ENCODE results near the gene ZNF787.
"Not testable (repeated sequence)": the region's sequence is repeated elsewhere in the genome, so short reads cannot be mapped to it uniquely, and the experiment has no call there.

ZNF787 gene

DNA sequence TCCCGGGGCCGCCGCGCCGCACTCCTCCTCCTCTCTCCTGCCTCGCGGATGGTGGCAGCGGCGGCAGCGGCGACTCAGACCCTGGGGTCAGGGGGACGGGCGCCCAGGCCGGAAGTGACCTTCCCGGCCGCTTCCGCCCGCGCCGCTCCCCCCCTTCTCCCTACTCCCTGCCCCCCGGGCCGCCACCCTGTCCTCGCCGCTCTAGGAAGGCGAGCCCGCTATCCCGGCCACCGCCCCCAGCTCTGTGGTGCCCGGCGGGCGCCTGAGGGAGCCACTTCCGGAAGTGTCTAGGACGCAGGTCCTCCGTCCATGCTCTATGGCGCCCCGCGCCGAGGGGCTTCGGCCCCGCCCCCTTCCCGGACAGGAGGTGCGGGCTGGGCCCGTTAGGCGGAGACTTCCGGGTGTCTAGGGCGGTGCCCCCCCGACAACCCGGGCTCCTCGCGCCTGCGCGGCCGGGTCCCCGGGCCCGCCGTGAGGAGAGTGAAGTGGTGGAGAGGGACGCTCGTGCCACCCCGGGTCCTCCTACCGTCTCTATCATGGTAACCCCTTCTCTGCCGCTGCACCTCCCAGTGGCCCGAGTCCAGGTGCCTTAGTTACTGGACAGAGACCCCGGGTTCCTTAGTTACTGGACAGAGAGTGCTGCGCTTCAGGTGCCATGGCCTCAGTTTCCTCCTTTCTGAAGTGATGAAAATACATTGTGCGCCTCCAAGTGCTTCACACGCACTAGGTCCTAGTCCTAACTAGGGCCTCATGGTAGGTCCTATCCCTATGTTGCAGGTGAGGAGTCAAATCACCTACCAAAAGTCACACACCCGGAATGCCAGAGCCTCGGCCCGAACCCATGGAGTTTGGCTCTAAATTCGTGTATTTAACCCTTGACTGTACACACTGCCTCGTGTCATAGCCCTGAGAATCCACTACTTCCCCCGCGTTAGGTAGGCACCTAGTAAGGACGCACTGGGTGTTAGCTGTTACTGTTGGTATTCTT is at the start of gene ZNF787:
Gene ZNF787, minus strand, starts transcription at position 116 of the 988 bp plus-strand sequence. CDS start 18,078 bp downstream, outside the sequence.
- in situ Hi-C loops (cut with MboI; ENCODE audit: low sequenced_read_pairs) = no loop called here

DNA sequence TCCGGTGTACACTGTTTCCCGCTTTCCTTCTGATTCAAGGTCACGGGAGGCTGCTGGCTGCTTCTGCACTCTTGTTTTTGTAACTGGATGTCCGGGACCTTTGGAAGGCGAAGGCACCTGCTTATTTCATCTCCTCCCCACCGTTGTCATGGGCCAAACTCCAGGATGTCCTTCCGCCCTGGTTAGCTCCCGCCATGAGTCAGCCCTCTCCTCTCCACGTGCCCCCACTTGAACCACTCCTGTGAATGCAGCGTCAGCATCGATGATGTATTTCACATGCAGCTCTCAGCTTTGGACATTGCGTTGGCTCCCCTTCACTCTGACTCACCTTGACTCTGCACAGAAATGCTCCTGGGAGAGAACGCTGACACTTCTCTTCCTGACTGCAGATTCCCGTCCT is 49.2 kb upstream of the ZNF787 start:
- in situ Hi-C loops (cut with MboI; ENCODE audit: low sequenced_read_pairs) = no loop called here

DNA sequence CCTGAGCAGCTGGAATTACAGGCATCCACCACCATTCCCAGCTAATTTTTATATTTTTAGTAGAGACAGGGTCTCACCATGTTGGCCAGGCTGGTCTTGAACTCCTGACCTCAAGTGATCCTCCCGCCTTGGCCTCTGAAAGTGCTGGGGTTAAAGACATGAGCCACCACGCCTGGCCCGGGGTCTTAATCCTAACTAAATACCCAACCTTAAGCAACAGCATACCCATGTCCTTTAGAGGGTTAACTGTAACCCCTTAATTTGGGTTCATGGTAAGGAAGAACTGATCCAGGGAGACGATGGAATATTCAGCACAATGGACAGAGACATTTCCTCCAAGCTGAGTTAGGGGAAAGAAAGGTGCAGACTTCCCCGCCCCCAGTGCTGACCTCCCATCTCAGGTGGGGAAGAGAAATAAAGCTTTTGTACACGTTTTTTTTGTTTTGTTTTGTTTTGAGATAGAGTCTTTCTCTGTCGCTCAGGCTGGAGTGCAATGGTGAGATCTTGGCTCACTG is 46.0 kb upstream of the ZNF787 start:
- in situ Hi-C loops (cut with MboI; ENCODE audit: low sequenced_read_pairs) = no loop called here

DNA sequence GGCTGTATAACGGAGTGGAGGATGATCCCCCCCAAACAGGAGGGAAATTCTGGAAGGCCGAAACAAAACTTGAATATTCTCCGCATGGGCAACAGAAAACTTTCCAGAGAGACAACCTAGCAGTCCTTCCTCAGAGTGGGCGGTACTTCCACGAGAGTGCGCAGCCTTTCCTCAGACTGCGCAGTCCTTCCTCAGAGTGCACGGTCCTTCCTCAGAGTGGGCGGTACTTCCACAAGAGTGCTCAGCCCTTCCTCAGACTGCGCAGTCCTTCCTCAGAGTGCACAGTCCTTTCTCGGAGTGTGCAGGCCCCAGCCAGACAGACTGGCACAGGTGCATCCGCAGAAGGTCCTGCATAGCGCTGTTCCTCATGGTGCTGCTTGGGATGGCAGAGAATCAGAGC is 42.0 kb upstream of the ZNF787 start:
- in situ Hi-C loops (cut with MboI; ENCODE audit: low sequenced_read_pairs) = no loop called here

DNA sequence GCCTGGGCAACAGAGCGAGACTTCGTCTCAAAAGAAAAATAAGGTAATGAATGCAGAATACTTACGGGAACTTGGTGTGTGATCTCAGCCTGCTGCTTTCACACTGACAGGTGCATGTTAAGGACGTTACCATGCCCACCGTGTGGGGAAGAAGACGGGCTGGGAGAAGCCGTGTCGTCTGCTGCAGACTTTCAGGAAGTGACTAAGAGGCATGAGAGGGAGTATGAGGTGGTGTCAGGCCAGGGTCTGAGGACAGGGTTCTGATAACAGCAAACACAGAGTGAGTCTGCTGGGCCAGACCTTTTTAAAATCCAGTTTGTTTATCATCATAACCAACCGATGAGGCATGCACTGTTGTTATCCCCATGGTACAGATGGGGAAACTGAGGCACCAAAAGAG is 41.2 kb upstream of the ZNF787 start:
- in situ Hi-C loops (cut with MboI; ENCODE audit: low sequenced_read_pairs) = no loop called here

DNA sequence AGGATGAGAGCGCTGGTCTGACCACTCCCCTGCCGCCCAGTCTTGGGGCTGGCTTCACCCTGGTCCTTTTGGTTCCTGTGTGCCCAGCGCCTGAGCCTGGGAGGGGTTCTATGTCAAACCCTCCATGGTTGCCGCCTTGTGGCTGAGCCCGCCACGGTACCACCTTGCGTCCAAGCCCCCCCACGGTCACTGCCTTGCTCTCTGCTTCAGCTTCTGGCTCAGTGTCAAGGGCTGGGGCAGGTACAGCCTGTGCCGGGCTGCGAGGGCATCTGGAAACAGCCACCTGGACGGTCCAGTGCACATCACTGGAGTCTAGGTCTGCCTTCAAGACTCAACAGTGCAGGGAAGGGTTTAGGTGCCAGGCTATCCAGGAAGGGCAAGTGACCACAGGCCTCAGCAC is 40.4 kb upstream of the ZNF787 start:
- in situ Hi-C loops (cut with MboI; ENCODE audit: low sequenced_read_pairs) = no loop called here

DNA sequence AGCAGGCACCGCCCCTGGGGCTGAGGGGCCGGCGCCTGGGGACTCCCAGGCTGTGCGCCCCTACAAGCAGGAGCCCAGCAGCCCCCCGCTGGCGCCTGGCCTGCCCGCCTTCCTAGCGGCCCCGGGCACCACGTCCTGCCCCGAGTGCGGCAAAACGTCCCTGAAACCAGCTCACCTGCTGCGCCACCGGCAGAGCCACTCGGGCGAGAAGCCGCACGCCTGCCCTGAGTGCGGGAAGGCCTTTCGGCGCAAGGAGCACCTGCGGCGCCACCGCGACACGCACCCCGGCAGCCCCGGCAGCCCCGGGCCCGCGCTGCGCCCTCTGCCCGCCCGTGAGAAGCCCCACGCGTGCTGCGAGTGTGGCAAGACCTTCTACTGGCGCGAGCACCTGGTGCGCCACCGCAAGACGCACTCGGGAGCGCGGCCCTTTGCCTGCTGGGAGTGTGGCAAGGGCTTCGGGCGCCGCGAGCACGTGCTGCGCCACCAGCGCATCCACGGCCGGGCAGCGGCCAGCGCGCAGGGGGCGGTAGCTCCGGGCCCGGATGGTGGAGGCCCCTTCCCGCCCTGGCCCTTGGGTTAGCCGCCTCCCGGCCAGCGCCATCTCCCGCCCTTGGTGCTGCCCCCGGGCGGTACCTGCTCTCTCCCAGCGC is 38.7 kb upstream of the ZNF787 start:
- in situ Hi-C loops (cut with MboI; ENCODE audit: low sequenced_read_pairs) = no loop called here

DNA sequence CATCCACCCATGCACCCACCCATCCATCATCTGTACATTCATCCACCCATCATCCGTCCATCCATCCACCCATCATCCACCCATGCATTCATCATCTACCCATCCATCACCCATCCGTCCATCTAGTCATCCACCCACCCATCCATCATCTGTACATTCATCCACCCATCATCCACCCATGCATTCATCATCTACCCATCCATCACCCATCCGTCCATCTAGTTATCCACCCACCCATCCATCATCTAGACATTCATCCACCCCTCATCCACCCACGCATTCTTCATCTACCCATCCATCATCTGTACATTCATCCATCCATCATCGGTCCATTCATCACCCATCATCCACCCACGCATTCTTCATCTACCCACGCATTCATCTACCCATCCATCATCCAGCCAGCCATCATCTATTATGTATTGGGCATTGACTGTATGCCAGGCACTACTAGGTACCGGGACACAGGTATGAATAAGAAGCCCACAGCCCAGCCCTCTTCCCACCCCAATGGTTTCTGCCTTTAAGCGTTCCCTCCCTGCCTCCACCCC is 38.0 kb upstream of the ZNF787 start:
- in situ Hi-C loops (cut with MboI; ENCODE audit: low sequenced_read_pairs) = no loop called here

DNA sequence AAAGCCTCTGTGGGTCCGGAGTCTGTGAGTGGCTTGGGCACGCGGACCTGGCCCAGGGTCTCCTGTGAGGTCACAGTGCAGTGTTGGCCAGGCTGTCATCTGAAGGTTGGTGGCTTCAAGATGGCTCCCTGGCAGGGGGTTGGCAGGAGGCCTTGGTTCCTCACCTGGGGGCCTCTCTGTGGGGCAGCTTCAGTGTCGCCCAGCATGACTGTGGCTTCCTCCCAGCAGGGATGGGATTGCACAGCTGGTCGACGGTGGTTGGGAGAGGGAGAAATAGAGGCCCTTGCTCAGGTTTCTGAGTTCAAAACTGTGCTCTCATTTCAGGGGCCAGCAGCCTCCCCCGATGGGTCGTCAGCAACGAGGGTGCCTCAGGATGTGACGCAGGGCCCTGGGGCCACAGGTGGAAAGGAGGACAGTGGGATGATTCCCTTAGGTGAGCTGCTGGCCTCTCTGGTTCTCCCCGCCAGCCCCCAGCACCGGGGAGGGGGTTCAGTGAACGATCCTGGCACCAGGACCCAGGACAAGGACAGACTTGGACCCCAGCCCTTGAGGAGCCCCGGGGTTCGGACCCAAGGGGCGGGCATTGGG is 37.2 kb upstream of the ZNF787 start:
- in situ Hi-C loops (cut with MboI; ENCODE audit: low sequenced_read_pairs) = no loop called here

DNA sequence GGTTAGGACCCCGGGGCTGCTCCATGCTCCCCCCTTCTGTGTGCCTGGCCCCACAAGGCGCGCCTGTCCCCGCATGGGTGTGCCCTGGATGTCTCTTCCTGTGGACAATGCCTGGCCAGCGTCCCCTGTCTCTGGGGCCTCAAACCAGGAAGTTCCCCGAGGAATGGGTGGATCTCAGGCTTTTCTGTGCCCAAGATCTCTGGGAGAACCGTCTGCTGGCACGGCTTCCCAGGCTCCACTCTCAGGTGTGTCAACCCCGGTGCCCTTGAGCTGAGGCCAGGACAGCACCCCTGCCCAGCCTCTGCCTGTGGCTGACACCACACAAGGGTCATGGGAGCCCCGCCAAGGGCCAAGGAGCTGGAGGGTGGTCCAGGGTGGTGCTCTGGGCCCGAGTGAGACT is 35.7 kb upstream of the ZNF787 start:
- in situ Hi-C loops (cut with MboI; ENCODE audit: low sequenced_read_pairs) = no loop called here

DNA sequence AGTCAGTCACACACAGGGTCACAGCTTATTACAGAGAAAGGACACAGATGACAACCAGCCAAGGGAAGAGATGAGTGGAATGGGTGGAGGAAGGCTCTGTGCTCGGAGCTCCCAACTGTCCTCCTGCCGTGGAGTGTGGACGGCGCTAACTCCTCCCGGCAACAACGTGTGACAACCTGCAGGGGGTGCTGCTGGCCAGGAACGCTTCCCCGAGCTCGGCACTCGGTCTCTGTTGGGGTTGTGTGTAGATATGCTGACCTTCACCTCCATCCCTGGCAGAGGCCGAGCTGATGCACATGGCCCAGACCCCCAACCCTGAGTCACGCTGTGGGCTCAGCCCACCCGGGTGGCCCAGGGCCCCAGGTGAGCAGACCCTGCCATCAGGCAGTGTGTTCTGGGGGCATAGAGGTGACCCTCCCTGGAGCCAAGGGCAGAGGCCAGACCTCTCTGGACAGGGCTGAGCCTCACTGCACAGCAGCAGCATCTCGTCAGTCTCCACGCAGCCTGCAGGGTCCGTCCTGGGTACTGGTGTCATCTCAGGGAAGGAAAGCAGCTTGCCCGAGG is 34.1 kb upstream of the ZNF787 start:
- in situ Hi-C loops (cut with MboI; ENCODE audit: low sequenced_read_pairs) = no loop called here

DNA sequence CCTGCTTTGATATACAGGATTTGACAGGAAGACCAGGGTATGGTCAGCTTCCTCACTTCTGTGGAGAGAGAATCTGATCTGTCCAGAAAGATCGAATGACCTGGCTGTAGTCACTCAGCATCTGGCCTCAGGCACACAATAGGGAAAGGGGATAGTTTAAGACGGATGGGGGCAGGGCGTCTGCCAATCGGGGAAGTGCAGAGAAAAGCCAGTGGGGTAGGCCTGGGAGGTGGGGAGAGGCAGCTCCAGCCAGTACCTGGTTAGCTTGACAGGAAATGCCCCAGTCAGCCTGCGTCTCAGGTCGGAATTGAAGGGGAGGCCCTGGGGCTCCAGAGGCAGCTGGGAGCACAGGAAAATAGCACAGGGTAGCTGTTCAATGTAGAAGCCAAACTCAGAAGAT is 32.4 kb upstream of the ZNF787 start:
- in situ Hi-C loops (cut with MboI; ENCODE audit: low sequenced_read_pairs) = no loop called here

DNA sequence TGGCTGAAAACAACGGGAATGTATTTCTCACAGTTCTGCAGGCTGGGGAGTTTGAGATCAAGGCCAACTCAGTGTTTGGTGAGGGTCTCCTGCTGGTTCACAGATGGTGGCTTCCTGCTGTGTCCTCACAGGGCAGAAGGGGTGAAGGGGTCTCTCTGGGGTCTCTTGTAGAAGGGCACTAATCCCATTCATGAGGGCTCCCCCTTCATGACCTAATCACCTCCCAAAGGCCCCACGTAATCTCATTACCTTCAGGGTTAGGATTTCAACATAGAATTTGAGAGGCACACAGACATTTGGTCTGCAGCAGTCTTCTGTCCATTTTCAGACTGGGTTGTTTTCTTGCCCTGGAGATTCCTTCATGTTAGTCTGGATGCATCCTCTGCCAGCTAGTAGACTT is 31.5 kb upstream of the ZNF787 start:
- in situ Hi-C loops (cut with MboI; ENCODE audit: low sequenced_read_pairs) = no loop called here

DNA sequence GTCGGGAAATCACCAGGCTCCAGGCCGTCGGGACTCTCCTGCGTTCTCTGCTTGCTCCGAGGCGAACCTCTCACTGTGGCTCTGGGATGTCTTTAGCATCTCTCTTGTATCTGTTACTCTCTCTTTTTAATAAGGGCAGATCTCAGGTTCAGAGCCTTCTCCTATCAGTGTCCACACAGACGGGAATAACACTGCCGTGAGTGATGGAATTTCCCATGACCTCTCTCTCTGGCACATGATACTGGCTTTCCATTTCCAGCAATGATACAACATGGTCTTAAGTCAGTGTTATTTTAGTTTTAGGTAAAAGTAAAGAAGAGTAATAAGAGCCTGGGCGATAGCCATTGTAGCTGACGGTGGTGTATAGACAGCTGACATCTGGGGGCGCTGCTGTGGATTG is 29.3 kb upstream of the ZNF787 start:
- in situ Hi-C loops (cut with MboI; ENCODE audit: low sequenced_read_pairs) = no loop called here

DNA sequence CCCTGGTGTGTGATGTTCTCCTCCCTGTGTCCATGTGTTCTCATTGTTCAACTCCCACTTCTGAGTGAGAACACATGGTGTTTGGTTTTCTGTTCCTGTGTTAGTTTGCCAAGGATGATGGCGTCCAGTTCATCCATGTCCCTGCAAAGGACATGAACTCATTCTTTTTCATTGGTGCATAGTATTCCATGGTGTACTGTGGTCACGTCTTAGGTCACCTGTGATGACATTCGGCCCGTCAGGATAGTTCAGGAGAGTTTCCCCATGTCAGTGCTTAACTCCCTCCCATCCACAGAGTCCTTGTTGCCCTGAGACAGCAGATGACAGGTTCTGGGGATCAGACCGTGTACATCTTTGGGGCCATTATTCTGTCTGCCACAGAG is 28.6 kb upstream of the ZNF787 start:
- in situ Hi-C loops (cut with MboI; ENCODE audit: low sequenced_read_pairs) = no loop called here

DNA sequence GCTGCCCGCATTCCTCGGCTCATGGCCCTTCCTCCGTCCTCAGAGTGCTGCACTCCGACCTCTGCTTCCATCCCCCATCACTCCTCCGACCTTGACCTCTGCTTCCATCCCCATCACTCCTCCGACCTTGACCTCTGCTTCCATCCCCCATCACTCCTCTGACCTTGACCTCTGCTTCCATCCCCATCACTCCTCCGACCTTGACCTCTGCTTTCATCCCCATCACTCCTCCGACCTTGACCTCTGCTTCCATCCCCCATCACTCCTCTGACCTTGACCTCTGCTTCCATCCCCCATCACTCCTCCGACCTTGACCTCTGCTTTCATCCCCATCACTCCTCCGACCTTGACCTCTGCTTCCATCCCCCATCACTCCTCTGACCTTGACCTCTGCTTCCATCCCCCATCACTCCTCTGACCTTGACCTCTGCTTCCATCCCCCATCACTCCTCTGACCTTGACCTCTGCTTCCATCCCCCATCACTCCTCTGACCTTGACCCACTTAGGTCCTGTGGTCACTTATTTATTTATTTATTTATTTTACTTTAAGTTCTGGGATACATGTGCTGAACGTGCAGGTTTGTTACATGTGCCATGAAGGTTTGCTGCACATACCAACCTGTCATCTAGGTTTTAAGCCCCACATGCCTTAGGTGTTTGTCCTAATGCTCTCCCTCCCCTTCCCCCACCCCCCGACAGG is 28.0 kb upstream of the ZNF787 start:
- in situ Hi-C loops (cut with MboI; ENCODE audit: low sequenced_read_pairs) = not testable (repeated sequence)

DNA sequence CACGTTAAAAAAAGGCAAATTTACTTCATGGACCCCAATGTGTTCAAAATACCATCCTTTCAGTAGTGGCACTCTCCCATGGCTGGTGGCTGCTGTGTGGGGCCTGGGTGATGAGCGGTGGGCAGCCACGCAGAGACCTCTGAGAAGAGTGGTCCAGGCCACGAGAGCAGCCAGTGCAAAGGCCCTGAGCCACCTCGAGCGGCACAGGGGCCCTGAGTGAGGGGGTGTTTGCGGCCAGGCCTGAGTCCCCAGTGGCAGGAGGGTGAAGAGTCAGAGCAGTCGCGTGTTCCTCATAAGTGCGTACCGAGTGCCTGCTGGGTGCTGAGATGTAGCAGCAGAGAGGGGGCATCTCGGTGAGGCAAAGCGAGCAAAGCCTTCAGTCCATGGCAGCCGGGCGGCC is 27.0 kb upstream of the ZNF787 start:
- in situ Hi-C loops (cut with MboI; ENCODE audit: low sequenced_read_pairs) = no loop called here

DNA sequence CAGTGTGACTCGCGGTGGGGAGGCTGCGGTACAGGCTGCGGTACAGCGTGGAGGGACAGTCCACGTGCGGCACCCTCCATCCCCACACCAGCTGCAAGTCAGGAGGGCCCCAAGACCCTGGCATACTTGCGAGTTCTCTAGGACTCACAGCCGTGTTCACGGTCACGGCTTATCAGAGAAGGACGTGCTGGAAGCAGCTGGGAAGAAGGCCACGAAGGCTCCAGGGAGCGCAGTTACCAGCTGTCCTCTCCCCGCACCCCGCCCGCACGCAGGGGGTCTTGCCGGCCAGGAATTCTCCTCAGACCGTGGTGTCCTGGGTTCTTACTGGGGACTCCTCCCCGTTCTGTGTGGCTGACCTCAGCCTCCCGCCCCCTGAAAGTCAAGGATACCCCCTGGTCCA is 26.2 kb upstream of the ZNF787 start:
- in situ Hi-C loops (cut with MboI; ENCODE audit: low sequenced_read_pairs) = no loop called here

DNA sequence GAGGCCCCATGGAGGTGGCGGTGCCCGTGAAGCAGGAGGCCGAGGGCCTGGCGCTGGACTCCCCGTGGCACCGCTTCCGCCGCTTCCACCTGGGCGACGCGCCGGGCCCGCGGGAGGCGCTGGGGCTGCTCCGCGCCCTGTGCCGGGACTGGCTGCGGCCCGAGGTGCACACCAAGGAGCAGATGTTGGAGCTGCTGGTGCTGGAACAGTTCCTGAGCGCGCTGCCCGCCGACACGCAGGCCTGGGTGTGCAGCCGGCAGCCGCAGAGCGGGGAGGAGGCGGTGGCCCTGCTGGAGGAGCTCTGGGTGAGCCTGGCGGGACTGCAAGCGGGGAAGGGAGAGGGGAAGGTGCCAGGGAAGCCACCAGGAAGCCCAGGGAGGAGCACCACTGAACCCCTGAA is 25.8 kb upstream of the ZNF787 start:
- in situ Hi-C loops (cut with MboI; ENCODE audit: low sequenced_read_pairs) = no loop called here

DNA sequence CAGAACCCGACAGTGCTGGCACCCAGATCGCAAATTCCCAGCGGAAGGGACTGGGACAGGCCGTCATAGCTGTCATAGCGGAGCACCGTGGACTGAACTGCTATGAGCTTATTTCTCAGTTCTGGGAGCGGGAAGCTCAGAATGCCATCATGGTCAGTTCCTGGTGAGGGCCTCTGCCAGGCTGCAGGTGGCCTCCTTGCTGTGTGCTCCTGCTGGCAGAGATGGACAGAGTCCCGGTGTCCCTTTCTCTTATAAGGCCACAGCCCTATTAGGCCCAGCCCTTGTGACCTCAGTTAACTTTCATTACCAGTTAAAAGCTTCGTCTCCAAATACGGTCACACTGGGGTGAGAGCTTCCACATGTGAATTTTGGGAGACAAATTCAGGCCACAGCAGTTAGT is 24.6 kb upstream of the ZNF787 start:
- in situ Hi-C loops (cut with MboI; ENCODE audit: low sequenced_read_pairs) = no loop called here
